Fibroblast of the aortic adventitia (primary cell): ENCODE results near the gene PIP5K1B. TPM values are rescaled to one million over a fixed set of nuclear protein-coding genes. Genes with fewer than 3 reads are reported as not detected.

Experiments used
- DNase-seq: peaks from one replicate; pipeline ENCODE4 v3.0.0-alpha.2; 2010; ENCODE audit warnings: low read depth
- H3K4me3 ChIP-seq: 2 replicates; pipeline ENCODE4 v1.5.1; 2011; ENCODE audit warnings: low read depth, mild to moderate bottlenecking, control low read depth, low read length, moderate library complexity
- CTCF ChIP-seq: IDR thresholded peaks from 2 replicates; pipeline ENCODE4 v1.5.1; 2011; ENCODE audit warnings: mild to moderate bottlenecking, low read length, control low read depth, inconsistent platforms; ENCODE audit not compliant: insufficient read depth
- total RNA-seq: library from RNA; depleted of rRNA; stranded (reverse); fragments of >200 nt; gene quantifications from 2 replicates; pipeline ENCODE4 v1.2.3, GENCODE V29; 2012; ENCODE audit warnings: low replicate concordance

PIP5K1B gene
- total RNA-seq, 1 donor = not detected

- no peak for DNase-seq
- TF ChIP-seq CTCF = no peak
- H3K4me3 ChIP-seq = no peak overlapping the region
Observed at GRCh38 chr9:68878450-68878849, 173.4 kb downstream of the PIP5K1B start.

- no peak for TF ChIP-seq CTCF
- H3K4me3 ChIP-seq = no peak overlapping the region
- no peak for DNase-seq
Observed at GRCh38 chr9:68883224-68883623, 178.2 kb downstream of the PIP5K1B start.

GRCh38 chr9:68887232-68887631 lies 182.2 kb downstream of the PIP5K1B start:
- no peak overlapping the region for H3K4me3 ChIP-seq
- TF ChIP-seq CTCF = no peak
- no peak for DNase-seq

- no peak overlapping the region for H3K4me3 ChIP-seq
- no peak for DNase-seq
- TF ChIP-seq CTCF = no peak
Observed at GRCh38 chr9:68894502-68894901, 189.5 kb downstream of the PIP5K1B start.

GRCh38 chr9:68895741-68896478 lies 190.9 kb downstream of the PIP5K1B start:
- DNase-seq = peak; percentile 1
- no peak overlapping the region for H3K4me3 ChIP-seq
- no peak for TF ChIP-seq CTCF

- TF ChIP-seq CTCF = no peak
- H3K4me3 ChIP-seq = no peak overlapping the region
- DNase-seq = no peak
Observed at GRCh38 chr9:68896486-68896885, 191.4 kb downstream of the PIP5K1B start.
